ENCODE results near the gene GPR161. TPM values are rescaled to one million over a fixed set of nuclear protein-coding genes. Genes with fewer than 3 reads are reported as not detected.

The GPR161 gene
- total and polyA plus RNA-seq, 5 donors = 2.3 to 5.9 (median 4.8) TPM

GRCh38 chr1:168105846-168106245 lies 30.9 kb downstream of the GPR161 start:
- no peak overlapping the region for H3K4me3 ChIP-seq (ENCODE audit: low read length)
- no peaks in the 10 kb centered on the region for H3K4me1 ChIP-seq (ENCODE audit: control insufficient read depth, insufficient read depth, low read length)
- no peak overlapping the region for H3K27ac ChIP-seq (ENCODE audit: low read length)
- ATAC-seq (no peak), DNase-seq (no peak)
- H3K27me3 ChIP-seq (ENCODE audit: control insufficient read depth, insufficient read depth) = no peaks in the 10 kb centered on the region
- 95% methylated on average over 6 of the region's 6 CpGs for WGBS
- no peaks in the 10 kb centered on the region for H3K9me3 ChIP-seq (ENCODE audit: control insufficient read depth, low read length)
- intact Hi-C loops (cut with DNase I) = no loop called here

DNA sequence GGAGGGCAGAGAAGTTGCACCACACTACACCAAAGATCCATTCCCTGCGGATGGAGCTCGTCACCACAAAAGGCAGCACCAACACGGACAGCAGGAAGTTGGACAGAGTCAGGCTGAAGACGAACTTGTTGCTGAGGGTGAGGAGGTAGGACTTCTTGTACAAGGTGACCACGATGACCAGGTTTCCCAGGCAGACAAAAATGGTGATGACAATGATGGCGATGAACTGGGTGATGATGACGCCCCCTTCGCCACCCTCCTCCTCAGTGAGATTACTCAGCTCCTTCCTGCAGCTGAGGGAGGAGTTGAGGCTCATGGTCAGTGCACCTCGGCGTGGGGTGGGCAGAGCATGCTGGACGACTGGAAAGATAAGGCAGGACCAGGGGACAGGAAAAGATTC lies 32.2 kb downstream of the GPR161 start:
- intact Hi-C loops (cut with DNase I) = no loop called here
- Histone ChIP-seq H3K9me3 (ENCODE audit: control insufficient read depth, low read length) (no peaks in the 10 kb centered on the region), H3K27me3 (ENCODE audit: control insufficient read depth, insufficient read depth) (no peaks in the 10 kb centered on the region), H3K27ac (ENCODE audit: low read length) (no peak overlapping the region), H3K4me3 (ENCODE audit: low read length) (no peak overlapping the region), H3K4me1 (ENCODE audit: control insufficient read depth, insufficient read depth, low read length) (no peaks in the 10 kb centered on the region)
- DNase-seq = no peak
- no peak for ATAC-seq
- WGBS = 81% methylated on average over 11 of the region's 11 CpGs

DNA sequence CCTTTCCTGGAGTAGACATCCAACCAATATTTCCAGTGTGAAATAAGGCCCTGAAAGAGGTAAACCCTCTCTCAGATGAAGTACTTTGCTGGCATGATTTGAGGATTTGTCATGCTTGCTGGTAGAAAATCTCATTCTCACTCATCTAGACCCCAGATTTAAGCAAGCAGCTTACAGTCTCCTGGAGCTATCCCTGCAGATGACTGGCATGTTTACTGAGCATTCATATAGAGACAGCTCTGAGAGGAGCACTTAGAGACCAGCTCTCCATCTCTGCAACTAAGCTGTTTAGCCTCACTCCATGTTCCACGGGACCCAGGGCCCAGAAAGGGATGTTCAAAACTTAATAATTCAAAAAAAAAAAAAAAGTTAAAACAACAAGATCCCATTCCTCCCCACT lies 34.2 kb downstream of the GPR161 start:
- H3K4me3 ChIP-seq (ENCODE audit: low read length) = no peak overlapping the region
- H3K27me3 ChIP-seq (ENCODE audit: control insufficient read depth, insufficient read depth) = no peaks in the 10 kb centered on the region
- ATAC-seq = no peak
- H3K9me3 ChIP-seq (ENCODE audit: control insufficient read depth, low read length) = no peaks in the 10 kb centered on the region
- DNase-seq = no peak
- intact Hi-C loops (cut with DNase I) = no loop called here
- no peaks in the 10 kb centered on the region for H3K4me1 ChIP-seq (ENCODE audit: control insufficient read depth, insufficient read depth, low read length)
- no peak overlapping the region for H3K27ac ChIP-seq (ENCODE audit: low read length)
- WGBS = 75% methylated on average over 1 of the region's 1 CpG

- ATAC-seq = no peak
- H3K9me3 ChIP-seq (ENCODE audit: control insufficient read depth, low read length) = no peaks in the 10 kb centered on the region
- no peaks in the 10 kb centered on the region for H3K27me3 ChIP-seq (ENCODE audit: control insufficient read depth, insufficient read depth)
- WGBS = 93% methylated on average over 8 of the region's 8 CpGs
- intact Hi-C loops (cut with DNase I) = no loop called here
- no peak for DNase-seq
- no peaks in the 10 kb centered on the region for H3K4me1 ChIP-seq (ENCODE audit: control insufficient read depth, insufficient read depth, low read length)
- H3K27ac ChIP-seq (ENCODE audit: low read length) = no peak overlapping the region
- H3K4me3 ChIP-seq (ENCODE audit: low read length) = no peak overlapping the region
Measured at GRCh38 chr1:168101336-168101735, 35.4 kb downstream of the GPR161 start.

DNA sequence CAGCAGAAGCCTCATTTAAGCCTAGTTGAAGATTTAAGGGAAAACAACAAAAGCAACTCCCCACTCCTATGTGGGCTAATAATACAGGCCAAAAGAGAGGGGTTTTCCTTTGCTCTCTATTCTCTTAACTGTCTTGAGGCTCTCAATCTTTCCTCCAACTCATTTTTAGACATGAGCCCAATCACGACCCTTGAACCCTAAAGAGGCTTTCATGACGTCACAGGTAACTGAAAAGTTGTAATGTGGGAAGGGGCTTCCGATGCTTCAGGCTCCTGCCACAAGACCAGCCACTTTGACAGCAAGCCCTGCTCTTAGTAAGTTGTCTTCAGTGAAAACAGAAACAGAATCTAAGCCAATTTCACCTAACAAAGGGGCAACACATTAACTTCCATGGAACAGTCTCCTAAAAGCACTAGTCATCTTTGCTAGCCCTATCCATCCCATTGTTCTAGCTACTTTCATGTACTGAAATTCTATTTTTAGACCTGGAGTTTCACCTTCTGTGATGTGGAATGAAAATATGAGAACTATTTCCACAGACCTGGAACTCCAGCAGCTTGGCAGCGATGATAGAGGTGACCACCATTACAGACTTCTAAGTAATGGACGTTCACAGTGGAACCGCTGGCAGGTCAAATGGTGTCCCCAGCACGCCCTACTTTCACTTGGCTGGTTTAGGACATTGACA lies 36.3 kb downstream of the GPR161 start:
- Histone ChIP-seq H3K4me3 (ENCODE audit: low read length) (no peak overlapping the region), H3K9me3 (ENCODE audit: control insufficient read depth, low read length) (no peaks in the 10 kb centered on the region), H3K4me1 (ENCODE audit: control insufficient read depth, insufficient read depth, low read length) (no peaks in the 10 kb centered on the region), H3K27ac (ENCODE audit: low read length) (no peak overlapping the region), H3K27me3 (ENCODE audit: control insufficient read depth, insufficient read depth) (no peaks in the 10 kb centered on the region)
- no peak for DNase-seq
- intact Hi-C loops (cut with DNase I) = no loop called here
- no peak for ATAC-seq
- WGBS = 92% methylated on average over 7 of the region's 7 CpGs

DNA sequence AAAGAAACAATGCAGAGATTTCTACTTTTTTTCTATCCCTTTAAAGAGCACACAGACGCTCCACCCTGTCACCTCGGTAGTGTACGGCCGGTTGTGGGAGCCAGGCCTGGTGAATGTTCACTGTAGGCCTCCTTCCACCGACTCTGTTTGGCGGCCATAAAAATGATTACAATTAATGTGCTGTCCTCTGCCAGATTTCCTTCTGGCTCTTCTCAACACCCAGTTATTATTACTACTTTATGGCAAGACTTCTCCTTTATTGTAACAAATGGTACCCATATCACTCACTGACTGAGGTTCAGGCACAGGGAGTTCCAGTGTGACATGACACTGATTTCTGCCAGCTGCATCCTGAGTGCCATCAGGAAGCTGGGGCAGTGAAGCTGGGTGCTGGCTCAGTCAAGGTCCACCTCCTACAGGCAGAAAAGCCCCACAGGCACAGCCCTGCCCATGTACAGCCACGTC lies 37.4 kb downstream of the GPR161 start:
- Histone ChIP-seq H3K27ac (ENCODE audit: low read length) (no peak overlapping the region), H3K4me3 (ENCODE audit: low read length) (no peak overlapping the region), H3K4me1 (ENCODE audit: control insufficient read depth, insufficient read depth, low read length) (no peaks in the 10 kb centered on the region), H3K9me3 (ENCODE audit: control insufficient read depth, low read length) (no peaks in the 10 kb centered on the region), H3K27me3 (ENCODE audit: control insufficient read depth, insufficient read depth) (no peaks in the 10 kb centered on the region)
- peak; percentile 38 to 73 for ATAC-seq
- WGBS = 65% methylated on average over 7 of the region's 7 CpGs
- intact Hi-C loops (cut with DNase I) = no loop called here
- no peak for DNase-seq

DNA sequence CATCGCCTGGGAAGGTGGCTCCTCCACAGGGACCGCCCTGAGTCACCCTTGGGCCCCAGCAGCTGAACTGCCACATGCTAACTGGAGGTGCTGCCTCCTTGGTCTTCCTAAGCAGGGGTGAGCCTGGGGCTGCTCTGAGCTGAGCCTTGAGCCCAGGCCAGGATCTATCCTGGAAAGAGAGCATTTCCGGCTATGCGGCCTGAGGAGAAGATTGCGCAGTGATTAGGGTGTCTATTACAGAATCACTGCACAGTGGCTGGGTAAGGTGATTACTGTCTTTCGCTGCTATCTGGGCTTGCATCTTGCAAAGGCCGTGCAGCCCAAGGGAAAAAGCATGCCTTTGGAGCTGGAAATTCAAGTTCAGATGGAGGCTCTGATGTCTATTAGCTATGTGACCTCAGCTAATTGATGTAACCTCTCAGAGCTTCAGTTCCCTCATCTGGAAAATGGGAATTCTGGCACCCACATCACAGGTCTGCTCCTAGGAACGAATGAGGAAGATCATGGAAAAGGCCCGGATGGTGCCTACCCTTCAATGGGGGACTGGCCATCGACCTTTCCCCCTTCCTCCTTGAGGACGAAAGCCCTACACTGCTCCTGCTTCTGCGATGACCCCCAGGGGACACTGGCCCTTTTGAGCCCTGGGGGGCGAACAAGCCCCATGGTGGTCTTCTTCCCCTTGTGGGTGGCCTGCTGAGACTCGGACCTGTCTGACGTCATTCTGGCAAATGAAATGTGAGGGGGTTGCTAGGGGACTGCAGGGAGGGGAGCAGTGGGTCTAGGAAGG lies 38.0 kb downstream of the GPR161 start:
- intact Hi-C loops (cut with DNase I) = no loop called here
- H3K4me1 ChIP-seq (ENCODE audit: control insufficient read depth, insufficient read depth, low read length) = no peaks in the 10 kb centered on the region
- H3K9me3 ChIP-seq (ENCODE audit: control insufficient read depth, low read length) = no peaks in the 10 kb centered on the region
- no peak for ATAC-seq
- no peak for DNase-seq
- no peak overlapping the region for H3K27ac ChIP-seq (ENCODE audit: low read length)
- H3K27me3 ChIP-seq (ENCODE audit: control insufficient read depth, insufficient read depth) = no peaks in the 10 kb centered on the region
- no peak overlapping the region for H3K4me3 ChIP-seq (ENCODE audit: low read length)
- 90% methylated on average over 15 of the region's 15 CpGs for WGBS

DNA sequence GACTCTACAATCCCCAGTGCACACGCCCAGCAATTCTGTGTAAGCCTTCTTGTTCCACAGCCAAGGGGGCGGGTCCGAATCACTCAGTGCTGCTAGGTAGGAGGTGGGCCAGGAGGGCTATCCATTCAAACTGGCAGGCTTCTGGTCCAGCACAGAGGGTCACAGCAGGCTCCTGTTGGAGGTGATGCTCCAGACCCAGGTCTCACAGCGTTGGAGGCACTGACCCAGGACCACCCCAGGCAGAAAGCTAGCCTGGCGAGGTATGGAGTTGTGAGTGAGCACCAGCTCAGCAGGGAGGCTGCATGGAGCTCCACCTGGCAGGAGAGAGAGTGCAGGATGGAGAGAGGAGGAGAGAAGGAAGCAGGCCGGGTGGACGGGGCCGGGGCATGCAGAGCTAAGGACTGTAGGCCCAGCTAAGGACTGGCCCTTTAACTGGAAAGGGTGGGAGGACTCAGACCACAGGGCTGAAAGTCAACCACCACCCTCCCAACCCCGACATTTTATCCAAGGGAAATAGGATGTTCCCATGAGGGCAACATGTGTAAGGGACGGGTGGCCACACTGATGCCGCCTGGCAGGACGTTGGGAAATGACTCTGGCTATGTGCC lies 38.7 kb downstream of the GPR161 start:
- H3K27me3 ChIP-seq (ENCODE audit: control insufficient read depth, insufficient read depth) = no peaks in the 10 kb centered on the region
- no peaks in the 10 kb centered on the region for H3K4me1 ChIP-seq (ENCODE audit: control insufficient read depth, insufficient read depth, low read length)
- no peak overlapping the region for H3K4me3 ChIP-seq (ENCODE audit: low read length)
- H3K27ac ChIP-seq (ENCODE audit: low read length) = no peak overlapping the region
- H3K9me3 ChIP-seq (ENCODE audit: control insufficient read depth, low read length) = no peaks in the 10 kb centered on the region
- DNase-seq (no peak), ATAC-seq (no peak)
- intact Hi-C loops (cut with DNase I) = no loop called here
- 87% methylated on average over 12 of the region's 12 CpGs for WGBS

GRCh38 chr1:168096296-168097165 lies 40.2 kb downstream of the GPR161 start:
- 96% methylated on average over 27 of the region's 27 CpGs for WGBS
- DNase-seq (no peak), ATAC-seq (no peak)
- intact Hi-C loops (cut with DNase I) = no loop called here
- no peak overlapping the region for H3K27ac ChIP-seq (ENCODE audit: low read length)
- peaks cover 3% of the 10 kb centered on the region for H3K4me1 ChIP-seq (ENCODE audit: control insufficient read depth, insufficient read depth, low read length)
- H3K9me3 ChIP-seq (ENCODE audit: control insufficient read depth, low read length) = no peaks in the 10 kb centered on the region
- no peaks in the 10 kb centered on the region for H3K27me3 ChIP-seq (ENCODE audit: control insufficient read depth, insufficient read depth)
- H3K4me3 ChIP-seq (ENCODE audit: low read length) = no peak overlapping the region

DNA sequence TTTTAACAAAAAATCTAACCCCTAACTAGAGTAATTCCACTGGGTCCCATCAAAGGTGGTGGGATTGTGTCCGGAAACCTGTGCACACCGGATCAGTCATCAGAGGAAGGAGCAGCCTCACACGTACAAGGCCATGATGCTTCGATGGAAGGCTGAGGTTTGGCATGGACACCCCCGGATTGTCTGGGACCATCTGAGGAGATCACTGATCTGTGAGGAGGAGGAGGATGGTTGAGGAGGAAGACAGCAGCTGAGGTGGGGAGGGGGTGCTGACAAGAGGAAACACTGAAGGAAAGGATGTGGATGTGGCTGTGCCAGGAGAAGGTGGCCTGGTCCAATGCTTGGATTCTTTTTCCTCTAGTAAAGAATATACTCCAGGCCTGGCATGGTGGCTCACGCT lies 41.3 kb downstream of the GPR161 start:
- no peak for DNase-seq

More for the DNA sequence above, 41.3 kb downstream of the GPR161 start:
- H3K4me1 ChIP-seq (ENCODE audit: control insufficient read depth, insufficient read depth, low read length) = peaks cover 3% of the 10 kb centered on the region
- no peak overlapping the region for H3K4me3 ChIP-seq (ENCODE audit: low read length)
- 96% methylated on average over 6 of the region's 6 CpGs for WGBS
- no peaks in the 10 kb centered on the region for H3K9me3 ChIP-seq (ENCODE audit: control insufficient read depth, low read length)
- ATAC-seq = no peak
- H3K27ac ChIP-seq (ENCODE audit: low read length) = no peak overlapping the region
- intact Hi-C loops (cut with DNase I) = no loop called here
- H3K27me3 ChIP-seq (ENCODE audit: control insufficient read depth, insufficient read depth) = no peaks in the 10 kb centered on the region
